ENCODE results near the gene TSC2. TPM values are rescaled to one million over a fixed set of nuclear protein-coding genes. Genes with fewer than 3 reads are reported as not detected.

The TSC2 gene
- total RNA-seq, 4 donors from 2014 or later, result 75.4 to 507 (median 111) TPM

- no peak overlapping the region for H3K27ac ChIP-seq
These were observed 29.9 kb downstream of the TSC2 start for GRCh38 chr16:2077696-2078095.

GRCh38 chr16:2078096-2078495 lies 30.3 kb downstream of the TSC2 start:
- Histone ChIP-seq H3K27me3 (no peaks in the 10 kb centered on the region), H3K9me3 (no peaks in the 10 kb centered on the region), H3K27ac (no peak overlapping the region), H3K4me3 (no peak overlapping the region), H3K4me1 (peaks cover 0 to 8% (median 0%) of the 10 kb centered on the region in 4 donors), H3K36me3 (peaks cover 4 to 100% (median 15%) of the 10 kb centered on the region in 3 donors)
- no peak for DNase-seq (ENCODE audit: low spot score in 2 of 2)
- 86 to 93% methylated on average over 4 to 7 of the region's 7 CpGs for WGBS, 2 donors
- TF ChIP-seq POLR2A (IDR thresholded peaks at IDR 0.05) (no peak), EP300 (IDR thresholded peaks at IDR 0.05) (no peak)
- TF ChIP-seq, protein P1, sequence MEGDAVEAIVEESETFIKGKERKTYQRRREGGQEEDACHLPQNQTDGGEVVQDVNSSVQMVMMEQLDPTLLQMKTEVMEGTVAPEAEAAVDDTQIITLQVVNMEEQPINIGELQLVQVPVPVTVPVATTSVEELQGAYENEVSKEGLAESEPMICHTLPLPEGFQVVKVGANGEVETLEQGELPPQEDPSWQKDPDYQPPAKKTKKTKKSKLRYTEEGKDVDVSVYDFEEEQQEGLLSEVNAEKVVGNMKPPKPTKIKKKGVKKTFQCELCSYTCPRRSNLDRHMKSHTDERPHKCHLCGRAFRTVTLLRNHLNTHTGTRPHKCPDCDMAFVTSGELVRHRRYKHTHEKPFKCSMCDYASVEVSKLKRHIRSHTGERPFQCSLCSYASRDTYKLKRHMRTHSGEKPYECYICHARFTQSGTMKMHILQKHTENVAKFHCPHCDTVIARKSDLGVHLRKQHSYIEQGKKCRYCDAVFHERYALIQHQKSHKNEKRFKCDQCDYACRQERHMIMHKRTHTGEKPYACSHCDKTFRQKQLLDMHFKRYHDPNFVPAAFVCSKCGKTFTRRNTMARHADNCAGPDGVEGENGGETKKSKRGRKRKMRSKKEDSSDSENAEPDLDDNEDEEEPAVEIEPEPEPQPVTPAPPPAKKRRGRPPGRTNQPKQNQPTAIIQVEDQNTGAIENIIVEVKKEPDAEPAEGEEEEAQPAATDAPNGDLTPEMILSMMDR (IDR thresholded peaks at IDR 0.05), result no peak

More at GRCh38 chr16:2077696-2078095, 29.9 kb downstream of the TSC2 start:
- Histone ChIP-seq H3K9me3 (no peaks in the 10 kb centered on the region), H3K36me3 (peaks cover 4 to 100% (median 19%) of the 10 kb centered on the region in 3 donors), H3K27me3 (no peaks in the 10 kb centered on the region), H3K4me3 (no peak overlapping the region), H3K4me1 (peaks cover 0 to 8% (median 0%) of the 10 kb centered on the region in 4 donors)
- WGBS, 2 donors, result 87 to 90% methylated on average over 21 of the region's 21 CpGs
- TF ChIP-seq POLR2A (IDR thresholded peaks at IDR 0.05) (no peak), EP300 (IDR thresholded peaks at IDR 0.05) (no peak)
- TF ChIP-seq, protein P1 (IDR thresholded peaks at IDR 0.05), result no peak
- no peak for DNase-seq (ENCODE audit: low spot score in 2 of 2)

- H3K36me3 ChIP-seq, result peaks cover 4 to 100% (median 14%) of the 10 kb centered on the region in 3 donors
- H3K9me3 ChIP-seq, result no peaks in the 10 kb centered on the region
- no peak overlapping the region for H3K4me3 ChIP-seq
- H3K27me3 ChIP-seq, result no peaks in the 10 kb centered on the region
- TF ChIP-seq EP300 (IDR thresholded peaks at IDR 0.05) (no peak), POLR2A (IDR thresholded peaks at IDR 0.05) (no peak)
- TF ChIP-seq, protein P1 (IDR thresholded peaks at IDR 0.05), result no peak
- WGBS, 2 donors, result 94 to 96% methylated on average over 22 to 23 of the region's 23 CpGs
- no peak for DNase-seq (ENCODE audit: low spot score in 2 of 2)
- H3K27ac ChIP-seq, result no peak overlapping the region
- peaks cover 0 to 8% (median 0%) of the 10 kb centered on the region in 4 donors for H3K4me1 ChIP-seq
These were observed 30.9 kb downstream of the TSC2 start for GRCh38 chr16:2078691-2079090.

DNA sequence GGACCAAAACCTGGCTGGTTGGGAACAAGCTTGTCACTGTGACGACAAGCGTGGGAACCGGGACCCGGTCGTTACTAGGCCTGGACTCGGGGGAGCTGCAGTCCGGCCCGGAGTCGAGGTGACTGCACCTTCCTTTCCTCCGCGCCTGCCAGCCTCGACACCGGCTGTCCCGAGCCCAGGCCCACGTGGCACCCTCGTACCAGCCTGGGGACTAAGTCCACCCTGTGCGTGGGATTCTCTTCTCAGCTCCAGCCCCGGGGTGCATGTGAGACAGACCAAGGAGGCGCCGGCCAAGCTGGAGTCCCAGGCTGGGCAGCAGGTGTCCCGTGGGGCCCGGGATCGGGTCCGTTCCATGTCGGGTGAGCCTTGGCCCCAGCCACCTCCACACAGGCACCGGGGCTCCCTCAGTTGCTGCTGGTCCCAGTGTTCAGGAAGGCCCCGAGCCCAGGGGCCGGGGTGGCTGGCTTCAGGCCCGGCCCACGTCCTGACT lies 31.6 kb downstream of the TSC2 start:
- Histone ChIP-seq H3K36me3 (peaks cover 4 to 100% (median 14%) of the 10 kb centered on the region in 3 donors), H3K4me1 (peaks cover 0 to 8% (median 0%) of the 10 kb centered on the region in 4 donors), H3K27me3 (no peaks in the 10 kb centered on the region), H3K4me3 (no peak overlapping the region), H3K27ac (no peak overlapping the region), H3K9me3 (no peaks in the 10 kb centered on the region)
- no peak for DNase-seq (ENCODE audit: low spot score in 2 of 2)
- no peak for TF ChIP-seq EP300 (IDR thresholded peaks at IDR 0.05)
- TF ChIP-seq, protein P1 (IDR thresholded peaks at IDR 0.05), result no peak
- no peak for TF ChIP-seq POLR2A (IDR thresholded peaks at IDR 0.05)
- WGBS, 2 donors, result 93 to 94% methylated on average over 19 to 25 of the region's 30 CpGs

DNA sequence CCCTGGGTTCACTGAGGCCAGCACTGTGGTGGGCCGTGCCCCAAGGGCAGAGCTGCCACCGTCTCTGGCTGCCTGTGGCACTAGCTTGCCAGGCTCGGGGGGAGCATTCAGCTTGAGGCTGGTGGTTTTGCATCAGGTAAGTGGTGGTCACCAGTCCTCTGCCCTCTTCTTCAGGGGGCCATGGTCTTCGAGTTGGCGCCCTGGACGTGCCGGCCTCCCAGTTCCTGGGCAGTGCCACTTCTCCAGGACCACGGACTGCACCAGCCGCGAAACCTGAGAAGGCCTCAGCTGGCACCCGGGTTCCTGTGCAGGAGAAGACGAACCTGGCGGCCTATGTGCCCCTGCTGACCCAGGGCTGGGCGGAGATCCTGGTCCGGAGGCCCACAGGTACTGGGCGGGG lies 32.2 kb downstream of the TSC2 start:
- no peaks in the 10 kb centered on the region for H3K9me3 ChIP-seq
- H3K4me3 ChIP-seq, result no peak overlapping the region
- WGBS, 2 donors, result 91 to 94% methylated on average over 12 to 16 of the region's 16 CpGs
- no peak overlapping the region for H3K27ac ChIP-seq
- TF ChIP-seq, protein P1 (IDR thresholded peaks at IDR 0.05), result no peak
- no peak for TF ChIP-seq EP300 (IDR thresholded peaks at IDR 0.05)
- TF ChIP-seq POLR2A (IDR thresholded peaks at IDR 0.05), result no peak
- H3K36me3 ChIP-seq, result peaks cover 0 to 100% (median 9%) of the 10 kb centered on the region in 3 donors
- no peak for DNase-seq (ENCODE audit: low spot score in 2 of 2)
- H3K4me1 ChIP-seq, result peaks cover 0 to 8% (median 0%) of the 10 kb centered on the region in 4 donors
- H3K27me3 ChIP-seq, result no peaks in the 10 kb centered on the region
